Liver (tissue), 9 donors: ENCODE data around the gene NCAM1. TPM values are rescaled to one million over a fixed set of nuclear protein-coding genes. Genes with fewer than 3 reads are reported as not detected.

Source experiments
- DNase-seq: peaks from one replicate; pipeline ENCODE4 v3.0.0-alpha.2; 2017; ENCODE audit warnings: low spot score
- H3K27ac ChIP-seq, 2 donors: one replicate each; pipeline ENCODE4 v1.7.0; 2013; ENCODE audit warnings: inconsistent platforms in 2 of 2, low read length in 2 of 2, control low read depth in 1 of 2, low read depth in 1 of 2, mild to moderate bottlenecking in 1 of 2
- H3K27me3 ChIP-seq, 4 donors: one replicate each; pipeline versions ENCODE4 v1.6.1 to v1.7.0; 2013; ENCODE audit warnings: low read length in 3 of 4, inconsistent platforms in 1 of 4, mild to moderate bottlenecking in 1 of 4, moderate library complexity in 1 of 4; ENCODE audit not compliant: control insufficient read depth in 4 of 4, insufficient read depth in 4 of 4
- H3K36me3 ChIP-seq, 4 donors: one replicate each; pipeline versions ENCODE4 v1.6.1 to v1.7.0; 2013; ENCODE audit warnings: low read length in 3 of 4, mild to moderate bottlenecking in 3 of 4, low read depth in 1 of 4, moderate library complexity in 1 of 4; ENCODE audit not compliant: control insufficient read depth in 4 of 4, insufficient read depth in 3 of 4
- H3K4me1 ChIP-seq, 4 donors: one replicate each; pipeline versions ENCODE4 v1.6.1 to v1.7.0; 2013; ENCODE audit warnings: low read length in 3 of 4, mild to moderate bottlenecking in 3 of 4, moderate library complexity in 1 of 4; ENCODE audit not compliant: control insufficient read depth in 4 of 4, insufficient read depth in 4 of 4
- H3K4me3 ChIP-seq, 3 donors: one replicate each; pipeline versions ENCODE4 v1.6.1 to v1.7.0; 2013; ENCODE audit warnings: low read length in 3 of 3, control low read depth in 1 of 3, low read depth in 1 of 3, mild to moderate bottlenecking in 1 of 3
- H3K9ac ChIP-seq, 2 donors: one replicate each; pipeline ENCODE4 v1.7.0; 2013; ENCODE audit warnings: low read length in 2 of 2, mild to moderate bottlenecking in 2 of 2, moderate library complexity in 2 of 2, control low read depth in 1 of 2, low read depth in 1 of 2
- H3K9me3 ChIP-seq, 4 donors: one replicate each; pipeline versions ENCODE4 v1.6.1 to v1.7.0; 2013; ENCODE audit warnings: low read length in 3 of 4; ENCODE audit not compliant: control insufficient read depth in 4 of 4
- CTCF ChIP-seq: fragments of 150-350 bp; IDR thresholded peaks from 2 replicates; pipeline ENCODE4 v1.5.1; 2017; ENCODE audit warnings: improper control_type of control experiment, low read depth, low read length; ENCODE audit not compliant: missing input control
- EGR1 ChIP-seq, 2 donors: IDR thresholded peaks; 2 replicates each; pipeline ENCODE4 v1.6.1; 2016 to 2018; ENCODE audit warnings: antibody characterized with exemption in 2 of 2, low read depth in 2 of 2
- FOXA1 ChIP-seq: IDR thresholded peaks from 2 replicates; pipeline ENCODE4 v1.6.1; 2016; ENCODE audit warnings: antibody characterized with exemption
- FOXA2 ChIP-seq: IDR thresholded peaks from 2 replicates; pipeline ENCODE4 v1.6.1; 2016; ENCODE audit warnings: antibody characterized with exemption
- GABPA ChIP-seq, 2 donors: IDR thresholded peaks in 1 of 2; conservative IDR thresholded peaks in 1 of 2; 2 replicates each; pipeline ENCODE4 v1.6.1; 2016; ENCODE audit warnings: antibody characterized with exemption in 2 of 2, mild to moderate bottlenecking in 1 of 2, moderate library complexity in 1 of 2
- HNF4A ChIP-seq, 2 donors: conservative IDR thresholded peaks; 2 replicates each; pipeline ENCODE4 v1.6.1; 2016; ENCODE audit warnings: antibody characterized with exemption in 2 of 2, mild to moderate bottlenecking in 2 of 2
- JUND ChIP-seq, 2 donors: IDR thresholded peaks; 2 replicates each; pipeline ENCODE4 v1.6.1; 2016; ENCODE audit warnings: antibody characterized with exemption in 2 of 2
- NR2F2 ChIP-seq: IDR thresholded peaks from 2 replicates; pipeline ENCODE4 v1.6.1; 2016; ENCODE audit warnings: antibody characterized with exemption
- RAD21 ChIP-seq, 2 donors: IDR thresholded peaks; 2 replicates each; pipeline ENCODE4 v1.6.1; 2016; ENCODE audit warnings: antibody characterized with exemption in 2 of 2, mild to moderate bottlenecking in 2 of 2
- REST ChIP-seq: IDR thresholded peaks from 2 replicates; pipeline ENCODE4 v1.6.1; 2016; ENCODE audit warnings: antibody characterized with exemption, mild to moderate bottlenecking
- RXRA ChIP-seq, 2 donors: IDR thresholded peaks; 2 replicates each; pipeline ENCODE4 v1.6.1; 2017 to 2018; ENCODE audit warnings: antibody characterized with exemption in 2 of 2, mild to moderate bottlenecking in 1 of 2
- SP1 ChIP-seq: IDR thresholded peaks from 2 replicates; pipeline ENCODE4 v1.6.1; 2018; ENCODE audit warnings: antibody characterized with exemption, mild to moderate bottlenecking
- TAF1 ChIP-seq: conservative IDR thresholded peaks from 2 replicates; pipeline ENCODE4 v1.6.1; 2016; ENCODE audit warnings: antibody characterized with exemption, mild to moderate bottlenecking
- WGBS: extraction: QIAGEN DNeasy Blood & Tissue Kit; methylation state at CpG from one replicate; pipeline ENCODE4 v1.1.7; 2013; 5-methylcytosine and 5-hydroxymethylcytosine counted together
- polyA plus RNA-seq, 2 donors: library from polyadenylated mRNA; stranded (reverse) in 1 of 2; unstranded in 1 of 2; fragments of 200-250 nt in 1 of 2; fragments of >200 nt in 1 of 2; fragmentation: Nextera tagmentation in 1 of 2; extraction: Ambion mirVana in 1 of 2; gene quantifications; one replicate each; pipeline versions ENCODE4 v1.2.1 to v1.2.3, GENCODE V29; 2013 to 2015
- total RNA-seq, 2 donors: library from RNA; depleted of rRNA; stranded (reverse); fragments of >200 nt; gene quantifications; one replicate each; pipeline ENCODE4 v1.2.3, GENCODE V29; 2014
- TF ChIP-seq, protein P1 (sequence below): IDR thresholded peaks from 2 replicates; pipeline ENCODE4 v1.6.1; 2016; ENCODE audit warnings: antibody characterized with exemption
- TF ChIP-seq, protein P2 (sequence below): IDR thresholded peaks from 2 replicates; pipeline ENCODE4 v1.6.1; 2016; ENCODE audit warnings: antibody characterized with exemption
- TF ChIP-seq, protein P3 (sequence below): IDR thresholded peaks from 2 replicates; pipeline ENCODE4 v1.6.1; 2016; ENCODE audit warnings: antibody characterized with exemption
- donor health status: healthy.
- donor health status: healthy.
- donor health status: healthy.
- donor health status: healthy.
- donor health status: healthy.

The NCAM1 gene
- total and polyA plus RNA-seq, 4 donors, result 0.65 to 2.1 (median 0.88) TPM

GRCh38 chr11:113163291-113164030 is 202.2 kb downstream of the NCAM1 start:
- no peak overlapping the region for H3K4me3 ChIP-seq
- no peaks in the 10 kb centered on the region for H3K9me3 ChIP-seq
- WGBS, result 83% methylated on average over 9 of the region's 9 CpGs
- H3K4me1 ChIP-seq, result no peaks in the 10 kb centered on the region
- TF ChIP-seq SP1 (no peak), NR2F2 (peak; percentile 80)
- no peaks in the 10 kb centered on the region for H3K36me3 ChIP-seq
- no peak for DNase-seq
- peaks cover 0 to 2% (median 0%) of the 10 kb centered on the region in 4 donors for H3K27me3 ChIP-seq
- no peak overlapping the region for H3K9ac ChIP-seq
- H3K27ac ChIP-seq, result no peak overlapping the region

- Histone ChIP-seq H3K9me3 (no peaks in the 10 kb centered on the region), H3K9ac (no peak overlapping the region), H3K27ac (no peak overlapping the region), H3K36me3 (no peaks in the 10 kb centered on the region), H3K27me3 (peaks cover 0 to 2% (median 0%) of the 10 kb centered on the region in 4 donors), H3K4me1 (no peaks in the 10 kb centered on the region), H3K4me3 (no peak overlapping the region)
- TF ChIP-seq, protein P1, sequence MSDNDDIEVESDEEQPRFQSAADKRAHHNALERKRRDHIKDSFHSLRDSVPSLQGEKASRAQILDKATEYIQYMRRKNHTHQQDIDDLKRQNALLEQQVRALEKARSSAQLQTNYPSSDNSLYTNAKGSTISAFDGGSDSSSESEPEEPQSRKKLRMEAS, result no peak
- TF ChIP-seq FOXA2, result no peak
- TF ChIP-seq GABPA (IDR thresholded peaks at IDR 0.05 in 1 of 2, conservative IDR thresholded peaks at IDR 0.05 in 1 of 2), result no peak
- TF ChIP-seq CTCF, result no peak
- no peak for TF ChIP-seq RAD21 (IDR thresholded peaks at IDR 0.05)
- no peak for TF ChIP-seq FOXA1
- TF ChIP-seq EGR1 (IDR thresholded peaks at IDR 0.05; ENCODE audit: low read depth in 2 of 2), result no peak
- TF ChIP-seq JUND (IDR thresholded peaks at IDR 0.05), result no peak
- no peak for TF ChIP-seq TAF1
- TF ChIP-seq HNF4A (conservative IDR thresholded peaks at IDR 0.05), result no peak
- TF ChIP-seq, protein P2, sequence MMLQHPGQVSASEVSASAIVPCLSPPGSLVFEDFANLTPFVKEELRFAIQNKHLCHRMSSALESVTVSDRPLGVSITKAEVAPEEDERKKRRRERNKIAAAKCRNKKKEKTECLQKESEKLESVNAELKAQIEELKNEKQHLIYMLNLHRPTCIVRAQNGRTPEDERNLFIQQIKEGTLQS, result no peak
- no peak for DNase-seq
- 88% methylated on average over 3 of the region's 3 CpGs for WGBS
Observed at GRCh38 chr11:113166280-113166679, 205.1 kb downstream of the NCAM1 start.

DNA sequence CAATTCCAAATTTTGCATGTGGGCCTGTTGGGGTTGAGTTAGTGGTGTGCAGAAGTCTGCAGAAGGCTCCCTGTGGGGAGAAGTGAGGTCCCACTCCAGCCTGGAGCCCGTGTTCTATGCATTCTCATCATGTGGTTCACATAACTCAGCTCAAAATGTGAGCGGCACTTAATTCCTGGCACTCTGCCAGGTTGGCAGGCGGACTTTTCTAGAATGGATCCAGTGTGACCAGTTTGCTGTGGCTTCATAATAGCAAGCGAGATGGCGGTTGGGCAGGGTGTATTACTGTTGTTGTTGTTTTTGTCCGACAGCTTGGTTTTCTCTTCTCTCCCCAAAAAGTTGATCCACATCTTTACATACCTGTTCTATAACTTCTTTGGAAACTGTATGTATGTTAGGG is 206.4 kb downstream of the NCAM1 start:
- WGBS, result 79% methylated on average over 6 of the region's 6 CpGs
- Histone ChIP-seq H3K36me3 (no peaks in the 10 kb centered on the region), H3K9ac (no peak overlapping the region), H3K27me3 (peaks cover 0 to 2% (median 0%) of the 10 kb centered on the region in 4 donors), H3K4me3 (no peak overlapping the region), H3K9me3 (no peaks in the 10 kb centered on the region), H3K27ac (no peak overlapping the region), H3K4me1 (no peaks in the 10 kb centered on the region)
- TF ChIP-seq RAD21 (IDR thresholded peaks at IDR 0.05), result no peak
- TF ChIP-seq RXRA (IDR thresholded peaks at IDR 0.05), result no peak
- TF ChIP-seq CTCF, result no peak
- TF ChIP-seq NR2F2, result no peak
- TF ChIP-seq, protein P3, sequence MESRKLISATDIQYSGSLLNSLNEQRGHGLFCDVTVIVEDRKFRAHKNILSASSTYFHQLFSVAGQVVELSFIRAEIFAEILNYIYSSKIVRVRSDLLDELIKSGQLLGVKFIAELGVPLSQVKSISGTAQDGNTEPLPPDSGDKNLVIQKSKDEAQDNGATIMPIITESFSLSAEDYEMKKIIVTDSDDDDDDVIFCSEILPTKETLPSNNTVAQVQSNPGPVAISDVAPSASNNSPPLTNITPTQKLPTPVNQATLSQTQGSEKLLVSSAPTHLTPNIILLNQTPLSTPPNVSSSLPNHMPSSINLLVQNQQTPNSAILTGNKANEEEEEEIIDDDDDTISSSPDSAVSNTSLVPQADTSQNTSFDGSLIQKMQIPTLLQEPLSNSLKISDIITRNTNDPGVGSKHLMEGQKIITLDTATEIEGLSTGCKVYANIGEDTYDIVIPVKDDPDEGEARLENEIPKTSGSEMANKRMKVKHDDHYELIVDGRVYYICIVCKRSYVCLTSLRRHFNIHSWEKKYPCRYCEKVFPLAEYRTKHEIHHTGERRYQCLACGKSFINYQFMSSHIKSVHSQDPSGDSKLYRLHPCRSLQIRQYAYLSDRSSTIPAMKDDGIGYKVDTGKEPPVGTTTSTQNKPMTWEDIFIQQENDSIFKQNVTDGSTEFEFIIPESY, result no peak
- no peak for TF ChIP-seq TAF1
- no peak for TF ChIP-seq REST
- no peak for TF ChIP-seq JUND (IDR thresholded peaks at IDR 0.05)
- TF ChIP-seq HNF4A (conservative IDR thresholded peaks at IDR 0.05), result no peak
- no peak for TF ChIP-seq EGR1 (IDR thresholded peaks at IDR 0.05; ENCODE audit: low read depth in 2 of 2)
- no peak for DNase-seq
